ENCODE data around the gene CAMK2B.

DNA sequence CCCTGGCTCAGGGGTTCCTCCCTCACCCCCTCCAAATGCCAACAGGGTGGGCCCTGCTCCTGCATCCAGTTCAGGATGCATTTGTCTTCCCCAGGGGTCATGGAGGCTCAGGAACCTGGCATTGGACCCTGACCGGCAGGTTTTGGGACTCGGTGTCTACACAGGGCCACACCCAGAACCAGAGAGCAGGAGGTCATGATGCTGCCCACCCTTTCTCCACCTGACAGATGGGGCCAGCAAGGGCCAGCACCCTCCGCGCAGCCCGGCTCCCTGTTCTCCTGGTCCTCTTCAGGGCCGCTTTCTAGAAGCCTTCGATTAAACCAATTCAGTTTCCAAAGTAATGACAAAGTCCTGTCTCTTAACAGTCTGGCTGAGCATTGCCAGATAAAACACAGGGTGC, 50.2 kb downstream of the CAMK2B start:
- TF ChIP-seq ZNF569 (CRISPR knock-in tag; IDR thresholded peaks at IDR 0.05; ENCODE audit: borderline replicate concordance), result no peak
- no peak for TF ChIP-seq KDM4B (CRISPR knock-in tag; IDR thresholded peaks at IDR 0.05)
- TF ChIP-seq ELK4 (CRISPR knock-in tag; IDR thresholded peaks at IDR 0.05; ENCODE audit: borderline replicate concordance), result no peak
- no peak for TF ChIP-seq MEIS2 (CRISPR knock-in tag; IDR thresholded peaks at IDR 0.05)
- TF ChIP-seq ZBTB20 (CRISPR knock-in tag; IDR thresholded peaks at IDR 0.05; ENCODE audit: borderline replicate concordance, low read depth), result no peak
- TF ChIP-seq JUND (CRISPR knock-in tag; IDR thresholded peaks at IDR 0.05), result no peak
- TF ChIP-seq ZBTB21 (CRISPR knock-in tag; IDR thresholded peaks at IDR 0.05), result no peak
- no peak for TF ChIP-seq RXRA (CRISPR knock-in tag; IDR thresholded peaks at IDR 0.05)
- TF ChIP-seq BRCA1 (CRISPR knock-in tag; IDR thresholded peaks at IDR 0.05), result no peak
- no peak for TF ChIP-seq PAF1 (CRISPR knock-in tag; IDR thresholded peaks at IDR 0.05)
- TF ChIP-seq PCBP2 (optimal IDR thresholded peaks at IDR 0.05; ENCODE audit: low read depth, low read length, poor library complexity, severe bottlenecking), result no peak
